ENCODE measurements around the gene KIF25.
"Not testable (repeated sequence)": the region's sequence is repeated elsewhere in the genome, so short reads cannot be mapped to it uniquely, and the experiment has no call there.

The KIF25 gene

GRCh38 chr6:167976116-167976657 lies 21.3 kb upstream of the KIF25 start:
- not testable (repeated sequence) for DNase-seq

GRCh38 chr6:167976708-167977107 lies 20.8 kb upstream of the KIF25 start:
- no peak for DNase-seq

GRCh38 chr6:167977717-167978467 lies 19.6 kb upstream of the KIF25 start:
- DNase-seq: no peak

GRCh38 chr6:167978607-167979006 lies 18.9 kb upstream of the KIF25 start:
- no peak for DNase-seq

GRCh38 chr6:167979436-167980139 lies 17.9 kb upstream of the KIF25 start:
- DNase-seq: no peak

GRCh38 chr6:167980911-167981580 lies 16.4 kb upstream of the KIF25 start:
- DNase-seq: no peak

GRCh38 chr6:167981916-167982462 lies 15.5 kb upstream of the KIF25 start:
- no peak for DNase-seq

GRCh38 chr6:167984144-167984719 lies 13.2 kb upstream of the KIF25 start:
- DNase-seq: no peak

- DNase-seq: no peak
Measured at GRCh38 chr6:167984876-167985604, 12.4 kb upstream of the KIF25 start.

GRCh38 chr6:167985911-167986595 lies 11.4 kb upstream of the KIF25 start:
- DNase-seq: no peak

GRCh38 chr6:167987396-167988153 lies 9.9 kb upstream of the KIF25 start:
- no peak for DNase-seq

GRCh38 chr6:167988154-167988495 lies 9.3 kb upstream of the KIF25 start:
- no peak for DNase-seq

GRCh38 chr6:167988945-167989841 lies 8.3 kb upstream of the KIF25 start:
- no peak for DNase-seq

GRCh38 chr6:167990016-167990945 lies 7.2 kb upstream of the KIF25 start:
- DNase-seq: no peak

- DNase-seq: no peak
Measured at GRCh38 chr6:167993169-167993568, 4.3 kb upstream of the KIF25 start.

- no peak for DNase-seq
Measured at GRCh38 chr6:167993831-167994230, 3.6 kb upstream of the KIF25 start.

GRCh38 chr6:167995302-167995701 lies 2.2 kb upstream of the KIF25 start:
- no peak for DNase-seq

- DNase-seq: no peak
Measured at GRCh38 chr6:167995731-167996151, 1.7 kb upstream of the KIF25 start.

Data from bone marrow (tissue), 2 donors.